GM23338 (cell line): ENCODE data around the gene SOD3. TPM values are rescaled to one million over a fixed set of nuclear protein-coding genes. Genes with fewer than 3 reads are reported as not detected.

Experiments
- ATAC-seq: fragments of 200-7000 bp; cut with Tn5 transposase; 3 replicates; pipeline ENCODE4 v1.9.1; 2020
- DNase-seq: peaks from one replicate; pipeline ENCODE4 v3.0.0-alpha.2; 2015; ENCODE audit warnings: low spot score
- H2AFZ ChIP-seq: fragments of 200-600 bp; sonication (generic); 2 replicates; pipeline ENCODE4 v1.8.0; 2016; ENCODE audit warnings: antibody characterized with exemption, mild to moderate bottlenecking, moderate library complexity
- H3F3A ChIP-seq: fragments of 200-600 bp; sonication (generic); replicated peaks from 2 replicates; pipeline ENCODE4 v1.8.0; 2017; ENCODE audit warnings: antibody characterized with exemption, mixed run types, low read depth
- H3K27ac ChIP-seq: fragments of 200-600 bp; sonication (generic); 2 replicates; pipeline ENCODE4 v1.6.1; 2016; ENCODE audit warnings: low read depth
- H3K27me3 ChIP-seq: fragments of 200-600 bp; sonication (generic); 2 replicates; pipeline ENCODE4 v1.8.0; 2016; ENCODE audit warnings: mild to moderate bottlenecking, mixed run types, moderate library complexity; ENCODE audit not compliant: insufficient read depth
- H3K36me3 ChIP-seq: fragments of 200-600 bp; sonication (generic); 2 replicates; pipeline ENCODE4 v1.8.0; 2016; ENCODE audit warnings: mild to moderate bottlenecking; ENCODE audit not compliant: insufficient read depth
- H3K4me1 ChIP-seq: fragments of 200-600 bp; sonication (generic); 2 replicates; pipeline ENCODE4 v1.8.0; 2016; ENCODE audit warnings: mild to moderate bottlenecking, moderate library complexity; ENCODE audit not compliant: insufficient read depth
- H3K4me2 ChIP-seq: fragments of 200-600 bp; sonication (generic); 2 replicates; pipeline ENCODE4 v1.7.1; 2017; ENCODE audit warnings: mixed run types
- H3K4me3 ChIP-seq: fragments of 200-600 bp; sonication (generic); 2 replicates; pipeline ENCODE4 v1.6.1; 2016; ENCODE audit warnings: mixed run types
- H3K79me2 ChIP-seq: fragments of 200-600 bp; sonication (generic); replicated peaks from 2 replicates; pipeline ENCODE4 v1.8.0; 2017; ENCODE audit warnings: mild to moderate bottlenecking; ENCODE audit not compliant: insufficient read depth
- H3K9me2 ChIP-seq: fragments of 200-600 bp; sonication (generic); 2 replicates; pipeline ENCODE4 v1.8.0; 2017; ENCODE audit not compliant: insufficient read depth
- H4K20me1 ChIP-seq: fragments of 200-600 bp; sonication (generic); replicated peaks from 2 replicates; pipeline ENCODE4 v1.8.0; 2017; ENCODE audit warnings: mild to moderate bottlenecking; ENCODE audit not compliant: insufficient read depth
- H3K27ac Mint-ChIP-seq: 2 replicates; pipeline ENCODE4 v1.8.0; 2020; ENCODE audit warnings: inconsistent platforms, mild to moderate bottlenecking, moderate library complexity, mixed read lengths
- H3K27me3 Mint-ChIP-seq: 3 replicates; pipeline ENCODE4 v1.8.0; 2022; ENCODE audit warnings: low read depth, mild to moderate bottlenecking, moderate library complexity, mixed read lengths, inconsistent platforms; ENCODE audit not compliant: insufficient read depth, poor library complexity
- H3K36me3 Mint-ChIP-seq: 3 replicates; pipeline ENCODE4 v1.8.0; 2021; ENCODE audit warnings: low read depth, mild to moderate bottlenecking, inconsistent platforms, moderate library complexity, mixed read lengths
- H3K4me1 Mint-ChIP-seq: 3 replicates; pipeline ENCODE4 v1.8.0; 2020; ENCODE audit warnings: mild to moderate bottlenecking, inconsistent platforms, mixed read lengths
- H3K4me3 Mint-ChIP-seq: 3 replicates; pipeline ENCODE4 v1.8.0; 2021; ENCODE audit warnings: moderate library complexity, mild to moderate bottlenecking, inconsistent platforms, mixed read lengths
- H3K9me3 Mint-ChIP-seq: 3 replicates; pipeline ENCODE4 v1.8.0; 2020; ENCODE audit warnings: moderate library complexity, mild to moderate bottlenecking, inconsistent platforms, mixed read lengths
- CREB1 ChIP-seq: fragments of 250-450 bp; sonication (Bioruptor Pico); IDR thresholded peaks from 2 replicates; pipeline ENCODE4 v1.5.0; 2020; ENCODE audit warnings: low read depth, mild to moderate bottlenecking, moderate library complexity
- EZH2 ChIP-seq: fragments of 200-600 bp; sonication (generic); IDR thresholded peaks from one replicate; pipeline ENCODE4 v1.8.0; 2017; ENCODE audit warnings: antibody characterized with exemption, mild to moderate bottlenecking, low read depth; ENCODE audit not compliant: unreplicated experiment
- JUNB ChIP-seq: IDR thresholded peaks from one replicate; pipeline ENCODE4 v1.6.1; 2016; ENCODE audit warnings: antibody characterized with exemption; ENCODE audit not compliant: unreplicated experiment
- NANOG ChIP-seq: IDR thresholded peaks from 2 replicates; pipeline ENCODE4 v1.6.1; 2016; ENCODE audit warnings: antibody characterized with exemption, borderline replicate concordance
- STAT1 ChIP-seq: IDR thresholded peaks from one replicate; pipeline ENCODE4 v1.6.1; 2016; ENCODE audit warnings: antibody characterized with exemption; ENCODE audit not compliant: unreplicated experiment
- ZNF114 ChIP-seq: fragments of 250-450 bp; sonication (Bioruptor Pico); IDR thresholded peaks from 2 replicates; pipeline ENCODE4 v1.5.0; 2020; ENCODE audit warnings: mild to moderate bottlenecking, moderate library complexity
- ZNF331 ChIP-seq: fragments of 250-450 bp; sonication (Bioruptor Pico); IDR thresholded peaks from 2 replicates; pipeline ENCODE4 v1.5.0; 2020; ENCODE audit warnings: low read depth, mild to moderate bottlenecking, moderate library complexity
- polyA plus RNA-seq: library from polyadenylated mRNA; unstranded; fragments of >200 nt; fragmentation: Nextera tagmentation; extraction: Ambion mirVana; gene quantifications from 2 replicates; pipeline ENCODE4 v1.2.1, GENCODE V29; 2016
- total RNA-seq: library from RNA; depleted of rRNA; stranded (reverse); fragments of >200 nt; shearing (Covaris generic); gene quantifications from 2 replicates; pipeline ENCODE4 v1.2.3, GENCODE V29; 2014
- TF ChIP-seq, protein P1 (sequence below), 2 experiments: fragments of 200-600 bp in 1 of 2; sonication (generic) in 1 of 2; conservative IDR thresholded peaks; 2 replicates each; pipeline versions ENCODE4 v1.5.1 to v1.6.1; 2016 to 2017; ENCODE audit warnings: antibody characterized with exemption in 2 of 2, low read depth in 2 of 2, mild to moderate bottlenecking in 2 of 2, moderate library complexity in 1 of 2
- TF ChIP-seq, protein P2 (sequence below): fragments of 250-450 bp; sonication (Bioruptor Pico); IDR thresholded peaks from 2 replicates; pipeline ENCODE4 v1.5.0; 2020; ENCODE audit warnings: mild to moderate bottlenecking, moderate library complexity
- TF ChIP-seq, protein P3 (sequence below): IDR thresholded peaks from 2 replicates; pipeline ENCODE4 v1.6.1; 2016; ENCODE audit warnings: antibody characterized with exemption
- TF ChIP-seq, protein P4 (sequence below): IDR thresholded peaks from one replicate; pipeline ENCODE4 v1.6.1; 2018; ENCODE audit warnings: antibody characterized with exemption; ENCODE audit not compliant: unreplicated experiment

Gene SOD3
- total and polyA plus RNA-seq, 2 experiments from 2014 or later, result 7.5 to 11.8 TPM

DNA sequence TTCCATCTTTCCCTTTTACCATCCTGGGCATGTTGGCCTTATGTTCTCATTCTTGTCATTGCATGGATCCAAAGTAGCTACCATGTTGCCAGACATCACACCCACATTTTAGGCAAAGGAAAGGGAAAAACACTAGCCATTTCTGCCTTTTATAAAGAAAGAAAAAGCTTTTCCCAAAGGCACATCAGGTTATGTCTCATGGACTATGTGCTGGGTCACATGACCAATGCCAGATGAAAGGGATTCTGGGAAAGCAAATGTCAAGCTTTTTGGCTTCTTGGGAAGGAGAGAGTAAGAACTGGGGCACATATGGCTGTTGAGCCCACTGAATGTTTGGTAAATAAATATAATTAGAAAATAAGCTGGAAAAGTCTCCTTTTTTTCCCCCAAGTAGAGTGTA is 4.3 kb upstream of the SOD3 start:
- H2AFZ ChIP-seq, result no peak overlapping the region
- no peaks in the 10 kb centered on the region for H3K79me2 ChIP-seq
- DNase-seq (no peak), ATAC-seq (no peak)
- H3K9me2 ChIP-seq, result no peaks in the 10 kb centered on the region
- Mint-ChIP-seq H3K4me1 (peaks cover 21% of the 10 kb centered on the region), H3K36me3 (peaks cover 8% of the 10 kb centered on the region), H3K27ac (no peak overlapping the region), H3K4me3 (no peak overlapping the region), H3K27me3 (peaks cover 7% of the 10 kb centered on the region), H3K9me3 (peaks cover 9% of the 10 kb centered on the region; the same call in 2 of the 3 replicates)
- H4K20me1 ChIP-seq, result no peaks in the 10 kb centered on the region
- H3F3A ChIP-seq, result no peaks in the 10 kb centered on the region
- no peak overlapping the region for H3K4me2 ChIP-seq
- no peak overlapping the region for H3K4me3 ChIP-seq
- H3K4me1 ChIP-seq, result peaks cover 17% of the 10 kb centered on the region; the same call in 1 of the 2 replicates
- H3K27ac ChIP-seq, result no peak overlapping the region
- TF ChIP-seq, protein P1, sequence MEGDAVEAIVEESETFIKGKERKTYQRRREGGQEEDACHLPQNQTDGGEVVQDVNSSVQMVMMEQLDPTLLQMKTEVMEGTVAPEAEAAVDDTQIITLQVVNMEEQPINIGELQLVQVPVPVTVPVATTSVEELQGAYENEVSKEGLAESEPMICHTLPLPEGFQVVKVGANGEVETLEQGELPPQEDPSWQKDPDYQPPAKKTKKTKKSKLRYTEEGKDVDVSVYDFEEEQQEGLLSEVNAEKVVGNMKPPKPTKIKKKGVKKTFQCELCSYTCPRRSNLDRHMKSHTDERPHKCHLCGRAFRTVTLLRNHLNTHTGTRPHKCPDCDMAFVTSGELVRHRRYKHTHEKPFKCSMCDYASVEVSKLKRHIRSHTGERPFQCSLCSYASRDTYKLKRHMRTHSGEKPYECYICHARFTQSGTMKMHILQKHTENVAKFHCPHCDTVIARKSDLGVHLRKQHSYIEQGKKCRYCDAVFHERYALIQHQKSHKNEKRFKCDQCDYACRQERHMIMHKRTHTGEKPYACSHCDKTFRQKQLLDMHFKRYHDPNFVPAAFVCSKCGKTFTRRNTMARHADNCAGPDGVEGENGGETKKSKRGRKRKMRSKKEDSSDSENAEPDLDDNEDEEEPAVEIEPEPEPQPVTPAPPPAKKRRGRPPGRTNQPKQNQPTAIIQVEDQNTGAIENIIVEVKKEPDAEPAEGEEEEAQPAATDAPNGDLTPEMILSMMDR (conservative IDR thresholded peaks at IDR 0.05; ENCODE audit: low read depth in 2 of 2), result no peak
- TF ChIP-seq ZNF114 (no peak), STAT1 (no peak), NANOG (no peak), JUNB (no peak), EZH2 (no peak), ZNF331 (CRISPR knock-in tag) (no peak), CREB1 (CRISPR knock-in tag) (no peak)
- TF ChIP-seq, protein P2, sequence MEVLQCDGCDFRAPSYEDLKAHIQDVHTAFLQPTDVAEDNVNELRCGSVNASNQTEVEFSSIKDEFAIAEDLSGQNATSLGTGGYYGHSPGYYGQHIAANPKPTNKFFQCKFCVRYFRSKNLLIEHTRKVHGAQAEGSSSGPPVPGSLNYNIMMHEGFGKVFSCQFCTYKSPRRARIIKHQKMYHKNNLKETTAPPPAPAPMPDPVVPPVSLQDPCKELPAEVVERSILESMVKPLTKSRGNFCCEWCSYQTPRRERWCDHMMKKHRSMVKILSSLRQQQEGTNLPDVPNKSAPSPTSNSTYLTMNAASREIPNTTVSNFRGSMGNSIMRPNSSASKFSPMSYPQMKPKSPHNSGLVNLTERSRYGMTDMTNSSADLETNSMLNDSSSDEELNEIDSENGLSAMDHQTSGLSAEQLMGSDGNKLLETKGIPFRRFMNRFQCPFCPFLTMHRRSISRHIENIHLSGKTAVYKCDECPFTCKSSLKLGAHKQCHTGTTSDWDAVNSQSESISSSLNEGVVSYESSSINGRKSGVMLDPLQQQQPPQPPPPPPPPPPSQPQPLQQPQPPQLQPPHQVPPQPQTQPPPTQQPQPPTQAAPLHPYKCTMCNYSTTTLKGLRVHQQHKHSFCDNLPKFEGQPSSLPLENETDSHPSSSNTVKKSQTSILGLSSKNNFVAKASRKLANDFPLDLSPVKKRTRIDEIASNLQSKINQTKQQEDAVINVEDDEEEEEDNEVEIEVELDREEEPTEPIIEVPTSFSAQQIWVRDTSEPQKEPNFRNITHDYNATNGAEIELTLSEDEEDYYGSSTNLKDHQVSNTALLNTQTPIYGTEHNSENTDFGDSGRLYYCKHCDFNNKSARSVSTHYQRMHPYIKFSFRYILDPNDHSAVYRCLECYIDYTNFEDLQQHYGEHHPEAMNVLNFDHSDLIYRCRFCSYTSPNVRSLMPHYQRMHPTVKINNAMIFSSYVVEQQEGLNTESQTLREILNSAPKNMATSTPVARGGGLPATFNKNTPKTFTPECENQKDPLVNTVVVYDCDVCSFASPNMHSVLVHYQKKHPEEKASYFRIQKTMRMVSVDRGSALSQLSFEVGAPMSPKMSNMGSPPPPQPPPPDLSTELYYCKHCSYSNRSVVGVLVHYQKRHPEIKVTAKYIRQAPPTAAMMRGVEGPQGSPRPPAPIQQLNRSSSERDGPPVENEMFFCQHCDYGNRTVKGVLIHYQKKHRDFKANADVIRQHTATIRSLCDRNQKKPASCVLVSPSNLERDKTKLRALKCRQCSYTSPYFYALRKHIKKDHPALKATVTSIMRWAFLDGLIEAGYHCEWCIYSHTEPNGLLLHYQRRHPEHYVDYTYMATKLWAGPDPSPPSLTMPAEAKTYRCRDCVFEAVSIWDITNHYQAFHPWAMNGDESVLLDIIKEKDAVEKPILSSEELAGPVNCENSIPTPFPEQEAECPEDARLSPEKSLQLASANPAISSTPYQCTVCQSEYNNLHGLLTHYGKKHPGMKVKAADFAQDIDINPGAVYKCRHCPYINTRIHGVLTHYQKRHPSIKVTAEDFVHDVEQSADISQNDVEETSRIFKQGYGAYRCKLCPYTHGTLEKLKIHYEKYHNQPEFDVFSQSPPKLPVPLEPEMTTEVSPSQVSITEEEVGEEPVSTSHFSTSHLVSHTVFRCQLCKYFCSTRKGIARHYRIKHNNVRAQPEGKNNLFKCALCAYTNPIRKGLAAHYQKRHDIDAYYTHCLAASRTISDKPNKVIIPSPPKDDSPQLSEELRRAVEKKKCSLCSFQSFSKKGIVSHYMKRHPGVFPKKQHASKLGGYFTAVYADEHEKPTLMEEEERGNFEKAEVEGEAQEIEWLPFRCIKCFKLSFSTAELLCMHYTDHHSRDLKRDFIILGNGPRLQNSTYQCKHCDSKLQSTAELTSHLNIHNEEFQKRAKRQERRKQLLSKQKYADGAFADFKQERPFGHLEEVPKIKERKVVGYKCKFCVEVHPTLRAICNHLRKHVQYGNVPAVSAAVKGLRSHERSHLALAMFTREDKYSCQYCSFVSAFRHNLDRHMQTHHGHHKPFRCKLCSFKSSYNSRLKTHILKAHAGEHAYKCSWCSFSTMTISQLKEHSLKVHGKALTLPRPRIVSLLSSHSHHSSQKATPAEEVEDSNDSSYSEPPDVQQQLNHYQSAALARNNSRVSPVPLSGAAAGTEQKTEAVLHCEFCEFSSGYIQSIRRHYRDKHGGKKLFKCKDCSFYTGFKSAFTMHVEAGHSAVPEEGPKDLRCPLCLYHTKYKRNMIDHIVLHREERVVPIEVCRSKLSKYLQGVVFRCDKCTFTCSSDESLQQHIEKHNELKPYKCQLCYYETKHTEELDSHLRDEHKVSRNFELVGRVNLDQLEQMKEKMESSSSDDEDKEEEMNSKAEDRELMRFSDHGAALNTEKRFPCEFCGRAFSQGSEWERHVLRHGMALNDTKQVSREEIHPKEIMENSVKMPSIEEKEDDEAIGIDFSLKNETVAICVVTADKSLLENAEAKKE (CRISPR knock-in tag), result no peak
- TF ChIP-seq, protein P3, sequence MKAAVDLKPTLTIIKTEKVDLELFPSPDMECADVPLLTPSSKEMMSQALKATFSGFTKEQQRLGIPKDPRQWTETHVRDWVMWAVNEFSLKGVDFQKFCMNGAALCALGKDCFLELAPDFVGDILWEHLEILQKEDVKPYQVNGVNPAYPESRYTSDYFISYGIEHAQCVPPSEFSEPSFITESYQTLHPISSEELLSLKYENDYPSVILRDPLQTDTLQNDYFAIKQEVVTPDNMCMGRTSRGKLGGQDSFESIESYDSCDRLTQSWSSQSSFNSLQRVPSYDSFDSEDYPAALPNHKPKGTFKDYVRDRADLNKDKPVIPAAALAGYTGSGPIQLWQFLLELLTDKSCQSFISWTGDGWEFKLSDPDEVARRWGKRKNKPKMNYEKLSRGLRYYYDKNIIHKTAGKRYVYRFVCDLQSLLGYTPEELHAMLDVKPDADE, result no peak
- TF ChIP-seq, protein P4, sequence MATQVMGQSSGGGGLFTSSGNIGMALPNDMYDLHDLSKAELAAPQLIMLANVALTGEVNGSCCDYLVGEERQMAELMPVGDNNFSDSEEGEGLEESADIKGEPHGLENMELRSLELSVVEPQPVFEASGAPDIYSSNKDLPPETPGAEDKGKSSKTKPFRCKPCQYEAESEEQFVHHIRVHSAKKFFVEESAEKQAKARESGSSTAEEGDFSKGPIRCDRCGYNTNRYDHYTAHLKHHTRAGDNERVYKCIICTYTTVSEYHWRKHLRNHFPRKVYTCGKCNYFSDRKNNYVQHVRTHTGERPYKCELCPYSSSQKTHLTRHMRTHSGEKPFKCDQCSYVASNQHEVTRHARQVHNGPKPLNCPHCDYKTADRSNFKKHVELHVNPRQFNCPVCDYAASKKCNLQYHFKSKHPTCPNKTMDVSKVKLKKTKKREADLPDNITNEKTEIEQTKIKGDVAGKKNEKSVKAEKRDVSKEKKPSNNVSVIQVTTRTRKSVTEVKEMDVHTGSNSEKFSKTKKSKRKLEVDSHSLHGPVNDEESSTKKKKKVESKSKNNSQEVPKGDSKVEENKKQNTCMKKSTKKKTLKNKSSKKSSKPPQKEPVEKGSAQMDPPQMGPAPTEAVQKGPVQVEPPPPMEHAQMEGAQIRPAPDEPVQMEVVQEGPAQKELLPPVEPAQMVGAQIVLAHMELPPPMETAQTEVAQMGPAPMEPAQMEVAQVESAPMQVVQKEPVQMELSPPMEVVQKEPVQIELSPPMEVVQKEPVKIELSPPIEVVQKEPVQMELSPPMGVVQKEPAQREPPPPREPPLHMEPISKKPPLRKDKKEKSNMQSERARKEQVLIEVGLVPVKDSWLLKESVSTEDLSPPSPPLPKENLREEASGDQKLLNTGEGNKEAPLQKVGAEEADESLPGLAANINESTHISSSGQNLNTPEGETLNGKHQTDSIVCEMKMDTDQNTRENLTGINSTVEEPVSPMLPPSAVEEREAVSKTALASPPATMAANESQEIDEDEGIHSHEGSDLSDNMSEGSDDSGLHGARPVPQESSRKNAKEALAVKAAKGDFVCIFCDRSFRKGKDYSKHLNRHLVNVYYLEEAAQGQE, result no peak
- H3K27me3 ChIP-seq, result peaks cover 4% of the 10 kb centered on the region
- H3K36me3 ChIP-seq, result no peaks in the 10 kb centered on the region; the same call in 1 of the 2 replicates
